ENCODE results near the gene SGCB.
A peak's percentile ranks its signal among the peaks of the same experiment; 100 is the strongest.
"Not testable (repeated sequence)": the region's sequence is repeated elsewhere in the genome, so short reads cannot be mapped to it uniquely, and the experiment has no call there.

Gene SGCB

DNA sequence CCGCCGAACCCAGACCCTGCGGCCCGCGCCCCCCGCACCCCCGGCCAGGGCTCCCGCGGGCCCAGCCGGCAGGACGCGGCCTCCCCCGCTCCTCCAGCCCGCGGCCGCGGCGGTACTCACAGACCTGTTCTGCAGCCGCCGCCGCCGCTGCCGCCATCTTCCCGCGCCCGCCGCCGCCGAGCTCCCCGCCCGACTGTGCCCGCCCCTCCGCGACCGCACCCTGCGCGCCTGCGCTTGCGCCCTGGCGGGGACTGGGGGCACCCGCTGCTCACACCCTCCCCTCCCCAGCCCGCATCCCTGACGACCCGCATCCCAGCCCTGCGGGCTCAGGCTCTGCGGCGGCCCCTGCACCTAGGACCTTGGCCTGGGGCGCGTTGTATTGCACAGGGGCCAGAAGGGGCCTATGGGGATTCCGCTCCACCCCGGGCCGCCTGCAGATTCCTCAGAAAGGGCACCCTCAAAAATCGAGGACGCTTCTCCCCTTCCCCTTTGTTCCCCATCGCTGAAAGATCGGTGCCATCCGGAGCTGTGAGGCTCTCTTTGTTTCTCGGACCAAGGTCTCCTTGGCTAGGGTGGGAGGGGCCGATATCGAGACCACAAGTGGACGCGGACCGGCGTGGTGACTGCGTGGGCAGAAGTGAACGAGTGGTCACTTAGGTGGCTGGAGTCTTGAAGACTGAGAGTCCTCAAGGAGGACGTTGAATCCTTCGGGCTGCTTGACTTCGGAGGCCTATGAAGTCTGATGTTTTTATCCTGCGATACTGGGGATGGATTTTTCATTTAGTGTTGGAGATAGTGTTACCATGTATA lies at the start of gene SGCB:
TSS of gene SGCB (minus strand) at position 197 of the 810 bp plus-strand sequence. CDS start at position 157, 40 bp downstream.
- peak; percentile 64 to 77 for DNase-seq

DNA sequence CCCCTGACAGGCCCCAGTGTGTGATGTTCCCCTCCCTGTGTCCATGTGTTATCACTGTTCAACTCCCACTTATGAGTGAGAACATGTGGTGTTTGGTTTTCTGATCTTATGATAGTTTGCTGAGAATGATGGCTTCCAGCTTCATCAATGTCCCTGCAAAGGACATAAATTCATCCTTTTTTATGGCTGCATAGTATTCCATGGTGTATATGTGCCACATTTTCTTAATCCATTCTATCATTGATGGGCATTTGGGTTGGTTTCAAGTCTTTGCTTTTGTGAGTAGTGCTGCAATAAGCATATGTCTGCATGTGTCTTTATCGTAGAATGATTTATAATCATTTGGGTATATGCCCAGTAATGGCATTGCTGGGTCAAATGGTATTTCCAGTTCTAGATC lies 48.3 kb upstream of the SGCB start:
- DNase-seq, result not testable (repeated sequence)

DNA sequence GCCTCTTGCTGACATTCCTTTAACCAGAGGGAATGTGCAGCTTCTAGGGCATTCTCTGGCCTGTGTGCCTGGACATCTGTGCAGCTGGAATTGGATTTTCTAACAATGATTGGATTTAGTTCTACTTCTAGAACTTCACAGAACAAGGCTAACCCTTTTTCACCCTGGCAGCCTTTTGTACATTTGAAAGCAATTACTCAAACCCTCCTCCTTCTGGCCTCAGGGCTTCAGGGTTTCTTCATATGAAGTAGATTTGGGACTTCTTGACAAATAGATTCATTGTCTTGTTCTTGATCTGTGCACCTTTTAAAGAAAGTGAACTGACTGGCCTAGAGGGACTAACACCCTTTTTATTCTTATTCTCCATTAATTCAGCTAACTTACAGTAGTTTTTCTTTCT lies 43.1 kb upstream of the SGCB start:
- DNase-seq, result no peak

DNA sequence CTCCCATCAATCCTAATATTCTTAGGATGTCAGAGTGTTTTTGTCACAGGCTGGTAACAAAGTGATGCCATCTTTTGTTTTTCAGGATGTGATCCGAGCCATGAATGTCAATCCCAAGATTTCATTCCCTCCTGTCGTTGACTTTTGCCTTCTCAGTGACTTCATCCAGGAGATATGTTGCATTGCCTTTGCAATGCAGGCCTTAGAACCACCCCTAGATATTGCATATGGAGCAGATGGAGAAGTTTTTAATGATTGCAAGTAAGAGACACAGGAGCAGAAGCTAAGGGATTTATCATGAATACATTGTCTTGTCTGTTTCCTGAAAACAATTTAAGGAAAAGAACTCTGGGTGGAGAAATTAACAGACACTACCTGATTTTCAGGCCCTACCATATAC lies 41.6 kb upstream of the SGCB start:
- no peak for DNase-seq

DNA sequence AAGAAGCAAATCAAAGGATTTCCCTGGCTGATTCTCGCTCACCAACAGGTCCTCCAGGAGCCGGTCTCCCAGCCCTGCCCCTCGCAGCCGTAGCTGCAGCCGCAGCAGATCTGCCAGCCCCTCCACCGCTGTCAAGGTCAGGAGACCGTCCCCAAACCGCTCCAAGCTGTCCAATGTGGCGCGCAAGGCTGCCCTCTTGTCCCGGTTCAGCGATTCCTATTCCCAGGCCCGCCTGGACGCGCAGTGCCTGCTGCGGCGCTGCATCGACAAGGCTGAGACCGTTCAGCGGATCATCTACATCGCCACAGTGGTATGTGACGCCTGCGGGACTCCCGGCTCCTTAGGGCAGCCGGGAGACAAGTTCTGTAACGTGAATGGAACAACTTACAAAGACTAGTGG lies 38.6 kb upstream of the SGCB start:
- no peak for DNase-seq

DNA sequence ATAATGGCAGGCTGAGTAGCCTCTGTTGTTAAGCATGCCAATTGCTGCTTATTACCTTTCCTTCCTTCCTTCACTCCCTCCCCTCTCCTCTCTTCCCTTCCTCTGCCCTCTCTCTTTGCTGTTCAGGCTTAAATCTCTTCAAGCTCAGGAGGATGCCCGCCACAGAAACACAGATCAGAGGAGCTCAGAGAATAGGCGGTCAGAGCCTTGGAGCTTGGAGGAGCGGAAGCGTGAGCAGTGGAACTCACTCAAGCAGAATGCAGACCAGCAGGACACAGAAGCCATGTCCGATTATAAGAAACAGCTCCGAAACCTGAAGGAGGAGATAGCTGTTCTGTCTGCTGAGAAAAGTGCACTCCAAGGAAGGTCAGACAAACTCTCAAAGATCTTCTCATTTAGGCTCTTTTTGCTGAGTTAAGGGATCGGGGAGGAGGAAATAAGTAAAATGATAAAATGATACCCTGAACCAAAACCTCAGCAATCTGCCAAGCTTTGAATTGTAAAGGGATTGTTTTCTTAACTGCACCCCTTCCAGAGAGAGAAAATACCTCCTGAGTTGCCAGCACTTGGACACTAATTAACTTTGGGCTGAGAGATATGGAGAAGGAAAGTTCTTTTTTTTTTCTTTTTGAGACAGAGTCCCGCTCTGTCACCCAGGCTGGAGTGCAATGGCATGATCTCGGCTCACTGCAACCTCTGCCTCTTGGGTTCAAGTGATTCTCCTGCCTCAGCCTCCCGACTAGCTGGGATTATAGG lies 33.9 kb upstream of the SGCB start:
- DNase-seq, result no peak

DNA sequence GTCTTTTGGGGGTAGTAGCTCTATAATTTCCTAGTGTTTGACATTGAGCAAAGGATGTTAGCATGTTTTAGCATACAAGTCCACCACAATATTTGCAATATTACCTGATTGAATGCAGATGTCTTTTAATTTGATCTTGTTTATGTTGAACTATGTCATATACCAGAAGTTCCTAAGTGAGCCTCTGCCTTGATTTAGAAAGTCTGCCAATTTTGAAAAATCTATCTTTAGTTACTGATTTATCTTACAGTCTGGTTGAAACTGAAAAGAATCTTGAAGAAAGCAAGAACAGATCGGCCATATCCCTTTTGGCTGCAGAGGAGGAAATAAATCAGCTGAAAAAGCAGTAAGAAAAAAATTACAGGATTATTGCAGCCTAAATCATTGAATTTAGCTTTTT lies 31.5 kb upstream of the SGCB start:
- DNase-seq, result no peak

- DNase-seq, result no peak
Observed at GRCh38 chr4:52059372-52059771, 21.3 kb upstream of the SGCB start.

DNA sequence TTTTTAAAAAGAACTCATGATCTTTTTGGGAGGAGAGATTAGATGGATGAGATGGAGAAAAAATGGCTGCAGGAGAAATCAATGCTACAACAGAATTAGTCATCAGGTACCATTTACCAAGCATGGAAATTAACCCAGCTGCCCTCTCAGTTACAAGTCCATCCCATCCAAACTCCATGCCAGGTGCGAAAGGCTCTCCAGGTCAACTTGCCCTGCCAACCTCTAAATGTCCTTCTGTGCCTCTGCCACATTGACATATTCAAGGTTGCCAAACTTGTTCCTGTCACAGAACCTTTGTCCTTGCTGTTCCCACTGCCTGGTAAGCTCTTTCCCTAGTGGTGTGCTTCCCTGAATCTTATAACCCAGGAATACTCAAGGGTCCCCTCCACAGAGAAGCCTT lies 20.2 kb upstream of the SGCB start:
- DNase-seq, result no peak

DNA sequence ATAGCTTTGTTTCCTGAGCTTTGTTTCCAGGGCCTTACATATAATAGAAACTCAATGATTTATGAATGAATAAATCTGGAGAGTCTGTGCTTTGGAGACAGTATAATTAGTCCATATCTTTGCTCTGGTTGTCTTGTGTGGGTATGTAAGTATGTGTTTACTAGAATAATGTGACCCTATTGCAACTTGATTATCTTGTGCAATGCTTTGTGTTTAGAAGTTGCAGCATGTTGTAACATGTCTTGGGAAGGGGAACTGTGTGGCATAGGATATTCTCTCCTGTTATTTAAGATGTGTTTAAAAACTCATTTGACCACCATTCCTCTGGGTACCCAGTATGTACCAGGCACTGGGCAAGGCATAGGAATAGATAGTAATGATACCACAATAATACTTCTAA lies 19.1 kb upstream of the SGCB start:
- no peak for DNase-seq

GRCh38 chr4:52054254-52054653 lies 16.2 kb upstream of the SGCB start:
- no peak for DNase-seq

- DNase-seq, result no peak
Observed at GRCh38 chr4:52052475-52052780, 14.3 kb upstream of the SGCB start.

DNA sequence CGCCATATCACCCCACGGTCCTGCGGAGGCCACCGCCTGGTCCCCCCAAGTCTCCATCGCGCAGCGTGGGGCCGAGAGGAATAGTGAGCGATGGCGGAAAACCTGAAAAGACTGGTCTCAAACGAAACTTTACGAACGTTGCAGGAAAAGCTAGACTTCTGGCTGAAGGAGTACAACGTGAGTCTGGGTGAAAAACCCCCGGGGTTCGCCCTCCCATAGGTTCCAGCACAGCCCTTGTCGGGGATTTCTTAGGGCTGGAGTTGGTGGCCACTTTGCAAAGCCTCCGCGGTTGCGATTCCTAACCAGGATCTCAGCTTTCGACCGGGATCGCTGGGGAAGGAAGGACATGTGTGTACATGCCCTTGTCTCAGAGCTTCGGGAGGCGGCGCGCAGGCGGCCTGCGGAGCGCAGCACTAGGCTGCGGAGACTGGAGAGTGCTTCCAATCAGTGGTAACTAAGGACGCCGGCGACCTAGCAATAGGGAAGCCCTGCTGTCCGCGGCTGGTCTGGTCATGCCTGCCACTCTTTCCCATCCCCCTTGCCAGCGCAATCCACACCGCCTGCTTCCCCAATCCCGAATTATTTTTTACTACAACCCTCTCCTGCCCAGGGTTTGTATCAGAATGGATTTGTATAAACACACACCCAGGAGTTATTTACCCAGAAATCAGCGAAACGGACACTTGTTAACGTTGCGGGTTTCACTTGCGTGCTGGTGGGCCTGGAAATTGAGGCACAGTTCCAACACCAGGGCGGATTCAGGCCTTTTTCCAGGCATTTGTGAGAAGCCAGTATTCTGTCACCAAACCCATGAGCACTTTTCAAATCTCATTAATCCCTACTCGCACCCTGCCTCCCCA lies 13.7 kb upstream of the SGCB start:
- no peak for DNase-seq

- DNase-seq, result no peak
Observed at GRCh38 chr4:52051213-52051614, 13.1 kb upstream of the SGCB start, which contains the start of gene SPATA18. Gene SPATA18 (plus strand): TSS chr4:52051304. CDS start chr4:52051705, 401 bp downstream.

- DNase-seq, result no peak
Observed at GRCh38 chr4:52049266-52049665, 11.2 kb upstream of the SGCB start.

DNA sequence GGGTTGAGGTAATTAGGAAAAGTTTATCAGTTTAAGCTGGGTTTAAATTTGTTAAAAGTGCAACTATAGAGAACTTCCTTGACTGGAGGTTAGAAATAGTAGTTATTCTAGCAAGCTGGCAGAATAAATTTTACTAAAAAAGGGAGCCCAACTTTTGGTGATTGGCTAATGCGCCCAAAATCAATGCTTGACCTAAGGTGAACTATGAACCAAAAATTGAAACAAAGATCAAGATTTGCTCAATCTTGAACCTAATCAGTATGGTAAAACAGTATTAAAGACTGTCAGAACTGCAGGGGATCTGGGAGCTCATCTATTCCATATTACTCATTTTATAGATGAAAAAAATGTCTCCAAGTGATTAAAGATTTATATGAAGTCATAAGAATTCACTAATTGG lies 6.9 kb upstream of the SGCB start:
- DNase-seq, result no peak

GRCh38 chr4:52037689-52038102 lies 403 bp downstream of the SGCB start:
- peak in 1 of 2 donors; percentile 44 for DNase-seq

GRCh38 chr4:52036886-52037530 lies 1.1 kb downstream of the SGCB start:
- DNase-seq, result no peak

DNA sequence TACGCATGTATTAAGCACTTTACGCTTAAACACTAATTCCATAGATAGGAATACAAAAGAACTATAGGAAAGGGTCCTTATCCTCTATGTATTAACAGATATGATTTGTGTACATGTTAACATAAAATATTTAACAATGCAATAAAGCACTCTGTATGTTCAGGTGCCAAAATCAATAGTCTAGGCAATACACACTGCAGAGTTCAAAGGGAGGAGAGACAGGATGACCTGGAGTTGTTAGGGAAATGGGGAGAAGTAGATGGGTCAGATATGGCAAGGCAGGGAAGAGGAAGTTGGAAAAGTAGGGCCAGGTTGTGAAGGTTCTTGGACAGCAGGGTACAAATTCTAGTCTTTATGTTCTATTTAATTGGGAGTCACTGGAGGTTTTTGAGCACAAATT lies 2.9 kb downstream of the SGCB start:
- no peak for DNase-seq

DNA sequence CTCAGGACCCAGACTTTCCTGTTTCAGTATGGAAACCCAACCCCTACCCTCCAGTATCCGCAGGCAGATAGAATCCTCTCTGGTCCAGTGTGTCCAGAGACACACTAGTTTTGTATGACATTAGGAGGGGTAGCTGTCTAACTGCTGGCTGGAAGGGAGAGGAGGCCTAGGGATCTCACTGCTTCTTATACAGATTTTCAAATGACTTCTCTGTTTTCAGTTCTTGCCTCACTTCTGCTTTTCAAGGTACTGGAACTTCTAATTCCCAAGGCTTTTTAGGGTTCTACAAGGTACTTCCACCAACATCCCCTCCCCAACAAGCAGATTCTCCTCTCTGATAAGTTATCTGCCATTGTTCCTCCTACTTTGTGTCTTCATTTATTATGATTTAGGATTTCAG lies 6.1 kb downstream of the SGCB start:
- no peak for DNase-seq

DNA sequence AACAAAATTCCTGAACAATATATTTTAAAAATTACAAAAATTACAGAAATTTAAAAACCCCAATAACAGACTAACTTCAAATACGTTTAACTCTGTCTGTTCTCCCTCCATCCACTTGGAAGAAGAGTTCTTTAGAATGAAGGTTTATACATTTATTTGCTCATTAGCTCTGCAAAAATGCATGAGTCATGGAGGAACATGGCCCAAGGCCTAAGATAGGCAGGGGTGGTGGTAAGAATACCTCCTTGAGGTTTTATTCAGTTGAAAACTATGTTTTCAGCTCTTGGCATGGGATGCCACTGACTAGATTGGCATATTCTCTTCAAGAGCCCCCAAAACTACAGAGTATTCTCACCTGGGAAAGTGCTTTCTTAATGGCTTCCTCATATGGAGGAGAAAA lies 9.1 kb downstream of the SGCB start:
- DNase-seq, result no peak

DNA sequence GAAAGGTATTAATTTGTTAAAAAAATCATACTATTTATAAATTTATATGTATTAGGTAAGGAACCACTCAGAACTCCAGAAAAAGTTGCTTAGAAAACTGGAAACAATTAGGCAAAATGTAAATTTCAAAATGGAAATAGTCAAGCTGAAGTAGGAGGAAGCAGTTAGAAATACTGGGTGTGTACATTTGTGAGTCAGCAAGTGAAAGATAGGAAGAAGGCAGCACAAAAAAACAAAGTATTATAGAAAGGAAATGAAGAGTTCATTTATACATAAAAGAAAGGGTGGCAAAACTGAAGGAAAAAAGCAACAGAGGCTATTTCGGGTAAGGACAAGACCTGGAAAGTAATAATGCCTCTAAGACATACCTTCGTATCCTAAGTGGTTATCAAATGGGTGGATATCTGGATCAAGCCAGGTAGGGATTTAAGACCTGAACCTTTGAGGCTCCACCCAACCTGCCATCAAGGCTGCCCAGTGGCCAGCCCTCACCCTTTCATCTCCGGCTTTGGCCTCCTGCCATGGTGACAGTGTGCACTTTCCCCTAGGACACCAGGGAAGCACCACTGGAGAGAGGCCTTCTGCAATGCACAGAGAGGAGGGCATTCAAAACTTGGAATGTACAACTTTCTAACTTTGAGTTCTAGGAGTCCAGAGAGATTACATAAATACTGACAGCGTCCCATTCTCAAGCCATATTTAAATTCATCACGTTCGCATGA lies 18.0 kb downstream of the SGCB start, which contains the start of gene LRRC66:
TSS of gene LRRC66 (minus strand) at position 428 of the 722 bp plus-strand sequence. CDS start 2,750 bp downstream, outside the sequence.
- no peak for DNase-seq

Measured in CD4-positive, alpha-beta T cell treated with Interferon alpha-2 for 1 hour (primary cell).